NCI-H146 treated with DMSO at 0.1 percent for 48 hours (cell line): ENCODE data around the gene DSC3.
"Not testable (repeated sequence)": the region's sequence is repeated elsewhere in the genome, so short reads cannot be mapped to it uniquely, and the experiment has no call there.

Experiments
- DNase-seq: peaks from one replicate; lab custom pipeline; 2025; ENCODE audit not compliant: unreplicated experiment; lab: John Stamatoyannopoulos, UW

Gene DSC3

GRCh38 chr18:30978091-30978490 is 64.5 kb downstream of the DSC3 start:
- not testable (repeated sequence) for DNase-seq

- DNase-seq = peak; percentile 18
Observed at GRCh38 chr18:30971338-30971956, 71.1 kb downstream of the DSC3 start.

GRCh38 chr18:30970196-30970816 is 72.2 kb downstream of the DSC3 start:
- DNase-seq = peak; percentile 14

DNA sequence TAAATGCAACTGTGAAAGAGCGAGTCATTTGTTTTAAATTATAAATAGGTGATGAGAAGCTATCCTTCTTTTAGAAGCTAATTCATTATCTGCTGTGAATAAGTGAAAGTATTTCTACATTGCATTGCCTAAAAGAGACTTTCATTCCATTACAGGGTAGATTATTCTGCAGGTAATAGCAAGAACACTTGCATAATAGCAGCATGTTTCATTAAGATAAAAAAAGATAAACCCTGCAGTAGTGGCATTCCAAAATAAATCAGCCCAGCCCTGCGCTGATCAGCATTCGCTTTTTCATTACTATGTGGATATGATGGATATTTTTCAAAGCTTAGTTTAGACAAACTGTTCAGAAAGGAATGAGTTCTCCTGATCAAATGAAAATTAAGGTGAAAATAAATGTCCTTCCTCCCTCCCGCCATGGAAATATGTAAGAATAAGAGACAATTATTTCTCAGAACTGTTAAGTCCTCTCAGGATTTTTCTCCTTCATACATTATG is 72.8 kb downstream of the DSC3 start:
- no peak for DNase-seq

DNA sequence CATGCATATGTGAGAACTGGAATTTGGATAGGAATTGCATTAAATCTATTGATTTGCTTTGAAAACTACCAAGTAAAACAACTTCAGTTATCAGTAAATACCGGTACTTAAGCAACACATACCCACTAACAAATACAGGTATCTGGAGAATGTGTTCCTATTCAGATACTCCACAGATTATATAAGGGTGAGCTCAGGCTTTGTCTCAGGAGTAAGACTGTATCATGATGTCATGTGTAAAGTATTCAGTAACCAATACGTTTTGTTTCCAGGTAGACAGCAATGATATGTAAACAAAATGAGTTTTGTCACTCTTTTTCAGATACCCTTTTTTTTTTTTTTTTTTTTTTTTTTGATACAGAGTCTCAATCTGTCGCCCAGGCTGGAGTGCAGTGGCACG is 74.8 kb downstream of the DSC3 start:
- no peak for DNase-seq

- DNase-seq = no peak
Observed at GRCh38 chr18:30965237-30965636, 77.3 kb downstream of the DSC3 start.

DNA sequence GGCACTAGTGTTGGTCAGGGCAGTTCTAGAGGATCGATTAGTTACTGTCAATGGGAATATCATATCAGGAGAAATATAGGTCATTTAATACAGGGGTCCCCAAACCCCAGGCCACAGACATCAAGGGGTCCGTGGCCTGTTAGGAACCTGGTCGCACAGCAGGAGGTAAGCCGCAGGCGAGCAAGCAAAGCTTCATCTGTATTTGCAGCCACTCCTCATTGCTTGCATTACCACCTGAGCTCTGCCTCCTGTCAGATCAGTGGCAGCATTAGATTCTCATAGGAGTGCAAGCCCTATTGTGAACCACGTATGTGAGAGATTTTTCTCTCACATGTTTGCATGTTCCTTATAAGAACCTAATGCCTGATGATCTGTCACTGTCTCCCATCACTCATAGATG is 81.9 kb downstream of the DSC3 start:
- DNase-seq = no peak

GRCh38 chr18:30957066-30957465 is 85.5 kb downstream of the DSC3 start:
- DNase-seq = no peak

- no peak for DNase-seq
Observed at GRCh38 chr18:30954262-30954661, 88.3 kb downstream of the DSC3 start.

- DNase-seq = no peak
Observed at GRCh38 chr18:30945761-30946160, 96.8 kb downstream of the DSC3 start.

GRCh38 chr18:30944773-30945417 is 97.6 kb downstream of the DSC3 start:
- no peak for DNase-seq

DNA sequence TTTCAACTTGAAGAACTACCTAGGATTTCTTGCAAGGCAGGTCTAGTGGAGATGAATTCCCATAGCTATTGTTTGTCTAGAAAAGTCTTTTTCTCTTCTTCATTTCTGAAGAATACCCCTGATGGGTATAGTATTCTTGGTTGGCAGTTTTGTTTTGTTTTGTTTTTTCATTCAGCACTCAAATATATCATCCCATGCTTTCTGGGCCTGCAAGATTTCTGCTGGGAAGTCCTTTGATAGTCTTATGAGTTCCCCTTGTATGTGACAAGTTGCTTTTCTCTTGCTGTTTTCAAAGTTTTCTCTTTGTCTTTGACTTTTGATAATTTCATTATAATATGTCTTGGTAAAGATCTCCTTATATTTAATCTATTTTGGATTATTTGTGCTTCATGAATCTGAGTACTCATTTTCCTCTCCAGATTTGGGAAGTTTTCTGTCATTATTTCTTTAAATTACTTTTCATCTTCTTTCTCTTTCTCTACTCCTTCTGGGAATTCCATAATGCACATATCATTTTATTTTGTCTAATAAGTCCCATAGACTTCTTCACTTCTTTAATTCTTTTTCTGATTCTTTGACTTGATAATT is 101.5 kb downstream of the DSC3 start:
- no peak for DNase-seq
